T1000 (cell line): ENCODE data around the gene EGR2.

Experiments used
- DNase-seq: peaks from one replicate; lab custom pipeline; 2025; ENCODE audit warnings: mixed read lengths; lab: John Stamatoyannopoulos, UW

Gene EGR2

DNA sequence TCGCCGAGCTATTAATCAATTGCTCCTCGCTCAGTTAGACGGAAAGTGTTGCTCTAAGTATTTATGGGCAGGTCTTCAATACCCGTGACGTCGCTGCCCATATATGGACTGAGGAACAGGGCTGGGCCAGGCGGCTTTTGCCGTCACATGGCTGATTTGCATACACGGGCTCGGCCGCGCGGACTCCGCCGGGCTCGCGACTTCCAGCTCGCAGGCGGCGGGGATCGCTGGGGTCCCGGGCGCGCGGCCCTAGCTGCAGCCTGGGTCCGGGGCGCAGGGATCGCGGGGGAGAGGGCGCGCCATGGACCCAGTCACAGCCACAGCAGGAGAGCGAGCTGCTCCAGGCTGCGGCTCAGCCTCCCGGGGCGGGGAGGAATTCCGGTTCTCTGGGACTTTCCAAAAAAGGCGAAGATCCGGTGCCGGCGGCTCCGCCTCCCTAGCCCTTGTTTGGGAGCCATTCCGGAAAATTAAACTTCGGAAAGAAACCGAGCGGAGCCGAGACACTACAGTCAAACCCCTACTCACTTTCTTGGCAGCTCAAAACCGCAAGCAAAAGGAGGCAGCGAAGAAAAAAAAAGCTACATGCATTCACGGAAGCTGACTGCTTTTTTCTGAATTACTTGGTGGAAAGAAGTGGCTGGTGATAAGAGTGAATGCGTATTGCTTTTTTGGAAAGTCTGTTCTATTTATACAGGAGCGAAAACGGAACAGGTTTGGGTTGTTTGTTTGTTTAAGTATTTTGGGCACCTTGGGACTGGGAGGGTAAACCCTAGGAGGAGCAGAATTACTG is at the start of gene EGR2:
EGR2 (minus strand) TSS at position 36 of the 790 bp plus-strand sequence. CDS start 337 bp downstream, outside the sequence.
- peak; percentile 92 for DNase-seq

DNA sequence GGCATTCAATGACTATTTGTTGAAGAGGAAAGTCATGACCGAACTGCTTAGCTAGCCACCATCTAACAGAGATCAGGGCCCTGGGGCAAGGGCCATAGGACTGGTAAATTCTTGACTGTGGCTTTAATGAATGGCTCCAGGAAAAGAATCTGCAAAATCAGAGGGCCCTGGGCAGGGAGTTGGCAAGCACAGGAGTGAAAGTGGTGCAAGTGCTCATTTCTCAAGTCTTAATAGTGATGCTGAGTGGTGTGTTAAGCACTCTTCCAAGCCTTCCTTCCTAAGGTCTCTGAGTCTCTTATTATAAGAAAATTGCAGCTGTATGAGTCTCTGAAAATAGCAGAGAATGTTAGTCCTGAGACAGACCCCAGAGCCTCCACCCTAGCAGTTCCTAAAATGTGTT is 46.3 kb upstream of the EGR2 start:
- no peak for DNase-seq

DNA sequence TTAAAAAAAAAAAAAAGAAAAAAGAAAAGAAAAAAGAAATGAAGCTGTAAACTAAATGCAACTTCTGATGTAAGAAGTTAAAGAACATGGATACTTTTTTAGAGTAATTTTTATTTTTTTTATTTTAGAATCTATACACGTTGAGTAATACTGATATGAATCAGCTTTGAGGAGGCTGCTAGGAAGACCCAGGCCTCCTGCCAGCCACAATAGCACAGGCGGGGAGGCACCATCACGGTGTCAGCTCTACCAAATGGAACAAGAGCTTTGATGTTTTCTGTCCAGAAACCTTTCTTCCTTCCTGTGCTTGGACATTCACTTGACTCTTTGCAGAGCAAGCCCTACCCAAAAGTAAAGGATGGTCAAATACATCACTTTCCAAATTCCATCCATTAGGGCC is 45.3 kb upstream of the EGR2 start:
- DNase-seq, result no peak

DNA sequence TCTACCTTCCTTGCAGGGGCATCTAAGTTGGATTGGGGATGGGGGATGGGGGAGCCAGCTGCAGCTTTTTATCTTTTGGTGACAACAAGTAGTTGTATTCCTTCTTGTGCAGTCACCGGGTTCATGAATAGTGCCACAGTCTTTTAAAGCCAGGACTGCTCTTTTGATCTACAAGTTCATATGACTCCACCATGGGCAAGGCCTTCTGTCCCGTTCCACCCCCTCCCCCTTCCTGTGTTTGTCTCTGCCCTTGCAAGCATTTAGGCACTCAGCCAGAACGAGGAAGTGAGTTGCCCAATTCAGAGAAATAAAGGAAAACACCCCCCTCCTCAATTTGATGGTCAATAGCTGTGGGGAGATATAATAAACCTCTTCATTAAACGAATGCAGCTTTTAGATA is 44.8 kb upstream of the EGR2 start:
- DNase-seq, result no peak

DNA sequence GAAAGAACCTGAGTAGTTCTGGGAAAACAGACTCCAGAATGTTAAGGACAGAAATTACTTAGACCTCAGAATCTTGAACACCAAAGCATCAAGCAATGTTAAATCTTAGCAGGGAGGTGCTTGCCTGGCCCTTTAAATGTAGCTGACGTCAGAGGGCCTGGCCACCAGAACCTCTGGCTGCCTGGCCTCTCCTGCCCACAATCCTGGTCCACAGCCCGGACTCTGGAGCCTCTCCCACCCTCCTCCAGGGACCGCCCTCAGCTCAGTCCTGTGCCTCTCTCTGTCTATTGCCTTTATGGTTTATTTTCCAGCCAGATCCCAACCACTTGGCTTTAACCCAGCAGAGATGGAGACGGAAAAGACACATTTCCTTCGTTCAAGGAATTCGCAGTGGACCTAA is 42.2 kb upstream of the EGR2 start:
- no peak for DNase-seq

DNA sequence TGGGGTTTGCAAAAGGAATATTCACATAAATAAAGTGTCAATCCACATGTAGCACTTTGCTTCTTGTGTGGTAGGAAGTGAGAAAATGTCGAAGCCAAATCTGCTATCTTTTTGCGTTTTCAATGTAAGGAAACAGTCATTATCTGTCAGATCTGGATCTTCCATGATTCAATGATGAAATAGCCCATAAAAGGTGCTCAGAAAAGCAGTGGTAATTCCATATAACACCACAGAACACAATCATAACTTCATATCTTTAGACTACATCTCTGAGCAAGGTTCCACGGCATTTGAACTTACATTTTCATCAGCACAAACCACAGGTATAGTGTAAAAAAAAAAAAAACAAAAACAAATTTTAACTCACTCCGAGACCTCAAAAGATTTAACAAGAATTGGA is 39.9 kb upstream of the EGR2 start:
- DNase-seq, result no peak

DNA sequence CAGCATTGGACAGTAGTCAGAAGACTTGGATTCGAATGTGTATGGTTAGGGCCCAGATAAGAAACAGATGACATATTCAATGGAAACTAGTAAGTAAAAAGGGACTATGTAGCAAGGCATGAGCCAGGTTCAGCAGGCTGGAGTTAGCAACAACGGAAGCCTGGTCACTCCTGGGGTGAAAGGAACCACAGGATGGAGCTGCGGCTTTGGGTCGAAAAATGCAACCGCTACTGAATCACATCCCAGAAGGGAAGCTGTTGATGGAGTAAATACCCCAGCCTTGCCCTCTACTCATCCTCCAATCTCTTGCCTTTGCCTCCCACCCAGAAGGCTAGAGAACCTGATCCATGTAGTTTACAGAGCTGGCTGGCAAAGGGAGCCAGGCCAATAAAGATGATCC is 37.5 kb upstream of the EGR2 start:
- no peak for DNase-seq

DNA sequence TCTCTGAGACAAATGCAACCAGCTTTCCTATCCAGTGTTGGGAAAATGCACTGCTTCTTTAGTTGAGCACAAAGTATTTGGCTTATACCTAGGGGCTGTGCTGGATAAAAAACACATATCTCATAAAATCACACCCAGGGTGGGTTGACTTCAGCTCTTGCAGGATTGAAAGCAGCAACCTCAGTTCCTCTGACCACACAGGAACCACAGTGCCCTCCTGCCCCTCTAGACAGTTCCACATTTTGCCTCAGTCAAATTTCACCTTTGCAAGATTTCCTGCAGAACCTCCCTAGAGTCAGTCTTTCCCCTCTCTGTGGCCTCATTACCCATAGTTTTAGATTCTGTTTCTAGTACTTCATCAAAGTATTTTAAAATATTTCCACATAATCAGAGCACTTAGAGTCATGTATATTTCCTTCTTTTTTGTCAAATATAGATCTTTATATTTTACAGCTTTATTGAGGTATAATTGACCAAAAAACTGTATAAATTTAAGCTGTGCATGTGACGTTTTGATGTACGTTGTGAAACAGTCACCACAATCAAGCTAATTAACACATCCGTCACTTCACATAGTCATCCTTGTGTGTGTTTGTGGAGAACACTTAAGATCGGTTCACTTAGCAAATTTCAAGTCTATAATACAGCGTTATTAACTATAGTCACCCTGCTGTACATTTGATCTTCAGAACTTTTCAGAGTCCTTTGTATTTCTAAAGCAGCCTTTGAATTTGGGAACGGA is 37.0 kb upstream of the EGR2 start:
- no peak for DNase-seq

DNA sequence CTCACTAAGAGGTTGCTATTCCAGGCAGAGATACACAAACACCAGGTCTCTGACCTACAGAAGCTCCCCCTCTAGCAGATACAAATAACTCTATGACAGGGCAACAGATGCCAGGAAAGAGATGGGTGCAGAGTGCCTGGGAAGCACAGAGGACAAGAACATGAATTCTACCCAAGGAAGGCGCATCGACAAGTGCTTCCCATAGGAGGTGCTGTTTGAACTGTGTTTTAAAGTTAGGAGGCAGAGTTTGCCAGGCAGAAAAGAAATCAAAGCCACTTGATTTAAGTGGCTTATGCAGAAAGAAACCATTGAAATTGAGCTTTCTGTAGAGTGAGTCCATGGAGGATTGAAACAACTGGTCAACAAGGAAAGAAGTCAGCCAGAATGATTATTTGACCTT is 35.3 kb upstream of the EGR2 start:
- DNase-seq, result no peak

DNA sequence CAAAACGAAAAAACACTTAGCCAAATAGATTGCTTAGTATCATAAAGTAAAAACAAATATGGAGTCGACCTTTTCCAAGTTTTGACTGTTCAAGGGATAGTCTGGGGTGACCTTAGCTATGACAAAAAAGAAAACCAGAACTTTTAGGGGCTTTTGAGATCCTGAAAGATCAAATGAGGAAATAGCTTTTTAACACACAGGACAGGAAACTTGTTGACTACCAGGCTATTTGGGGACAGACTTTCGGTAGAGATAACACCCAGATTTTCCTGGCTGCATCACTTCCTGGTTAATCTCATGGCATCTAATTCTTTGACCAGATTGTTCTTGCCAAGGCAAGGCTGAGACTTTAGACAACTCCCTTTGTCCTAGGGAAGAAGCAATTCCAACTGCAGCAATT is 34.5 kb upstream of the EGR2 start:
- DNase-seq, result no peak

DNA sequence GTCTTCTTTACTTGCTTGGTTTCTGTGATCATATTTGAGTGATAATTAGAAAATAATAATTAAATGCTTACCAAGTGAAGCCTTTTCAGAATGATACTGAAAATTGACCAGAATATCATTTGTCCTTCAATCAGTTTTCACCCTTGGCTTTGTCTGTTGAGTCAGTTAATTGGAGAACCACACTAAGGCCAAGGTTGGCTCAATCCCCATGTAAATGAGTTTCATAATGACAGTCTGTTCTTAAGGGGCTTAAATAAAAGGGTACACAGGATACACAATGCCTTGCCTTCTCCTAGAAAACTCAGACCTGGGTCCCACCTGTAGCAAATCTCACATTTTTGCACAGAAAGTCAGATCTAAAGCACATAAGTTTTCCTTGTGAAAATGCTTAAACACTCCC is 31.3 kb upstream of the EGR2 start:
- DNase-seq, result no peak

DNA sequence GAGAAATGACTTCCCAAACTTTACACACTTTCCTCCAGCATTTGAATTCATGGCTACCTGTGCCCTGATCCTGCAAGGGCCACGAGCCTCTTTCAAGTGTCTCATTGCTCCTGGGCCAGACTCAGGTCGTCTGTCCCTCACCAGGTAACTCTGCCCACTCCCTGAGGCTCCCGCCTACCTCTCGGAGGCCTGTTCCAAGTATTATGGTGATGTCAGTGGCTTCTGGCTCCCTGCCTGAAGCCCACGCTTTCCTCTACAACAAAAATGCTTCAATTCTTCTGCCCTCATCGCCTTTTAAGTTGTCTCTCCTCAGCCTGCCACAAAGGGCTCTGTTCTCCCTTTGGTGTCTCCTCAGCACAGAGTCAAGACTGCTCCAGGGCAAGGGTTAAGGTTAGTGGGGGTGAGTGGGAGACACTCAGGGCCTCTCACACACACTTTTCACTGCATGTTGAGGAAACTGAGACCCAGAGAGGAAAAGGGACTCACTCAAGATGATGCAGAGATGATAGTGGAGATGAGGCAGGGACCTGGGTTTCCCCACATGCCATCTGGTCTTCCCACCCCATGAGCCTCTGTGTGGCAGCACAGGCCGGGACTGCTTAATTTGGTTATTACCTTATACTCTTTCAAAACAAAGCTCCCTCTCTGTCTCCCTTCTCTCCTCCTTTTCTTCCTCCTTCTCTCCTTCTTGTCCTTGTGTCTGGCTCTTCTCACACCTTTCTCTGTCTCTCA is 28.3 kb upstream of the EGR2 start:
- DNase-seq, result no peak

DNA sequence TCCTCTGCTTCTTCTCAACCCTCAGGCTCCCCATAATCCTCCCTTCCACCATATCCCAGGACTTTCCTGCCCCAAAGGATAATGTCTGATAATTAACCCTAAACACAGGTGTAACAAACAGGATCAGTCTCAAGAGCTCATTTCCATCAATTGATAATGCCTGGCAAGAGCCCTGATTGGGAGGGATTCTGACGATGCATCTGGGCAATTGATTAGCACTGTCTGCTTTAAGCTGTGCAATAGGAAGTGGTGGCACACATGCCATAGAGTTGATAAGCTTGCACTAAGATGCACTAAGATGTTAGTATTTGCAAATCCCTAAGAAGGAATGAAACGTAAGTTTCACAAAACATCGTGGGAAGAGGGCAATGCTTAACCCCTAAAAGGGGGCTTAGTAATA is 27.4 kb upstream of the EGR2 start:
- DNase-seq, result no peak

DNA sequence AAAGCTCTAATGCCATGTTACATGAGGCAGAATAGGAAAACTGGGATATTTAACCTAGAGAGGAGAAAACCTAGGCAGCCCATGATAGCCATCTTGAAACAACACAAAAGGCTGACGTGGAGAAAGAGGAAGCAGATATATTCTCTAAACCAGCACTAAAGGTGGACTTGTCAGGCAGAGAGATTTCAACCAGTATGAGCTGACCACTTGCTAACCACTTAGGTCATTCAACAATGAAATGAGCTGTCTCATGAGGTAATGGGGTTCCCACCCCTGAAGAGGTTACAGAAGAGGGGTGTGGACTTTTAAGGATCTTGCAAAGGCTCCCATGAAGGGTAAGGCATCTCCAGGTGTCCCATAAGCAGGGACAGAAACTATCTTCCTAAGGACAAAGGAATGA is 26.8 kb upstream of the EGR2 start:
- DNase-seq, result no peak

DNA sequence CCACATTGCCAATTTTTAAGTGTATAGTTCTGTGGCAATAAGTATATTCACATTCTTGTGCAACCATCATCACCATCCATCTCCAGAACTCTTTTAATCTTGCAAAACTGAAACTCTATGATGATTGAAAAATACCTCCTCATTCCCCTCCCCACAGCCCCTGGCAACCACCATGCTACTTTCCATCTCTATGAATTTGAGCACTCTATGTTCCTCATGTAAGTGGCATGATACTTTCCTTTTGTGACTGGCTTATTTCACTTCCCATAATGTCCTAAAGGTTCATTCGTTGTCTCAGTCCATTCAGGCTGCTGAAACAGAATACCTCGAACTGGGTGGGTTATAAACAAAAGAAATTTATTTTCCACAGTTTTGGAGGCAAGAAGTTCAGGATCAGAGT is 23.4 kb upstream of the EGR2 start:
- no peak for DNase-seq

DNA sequence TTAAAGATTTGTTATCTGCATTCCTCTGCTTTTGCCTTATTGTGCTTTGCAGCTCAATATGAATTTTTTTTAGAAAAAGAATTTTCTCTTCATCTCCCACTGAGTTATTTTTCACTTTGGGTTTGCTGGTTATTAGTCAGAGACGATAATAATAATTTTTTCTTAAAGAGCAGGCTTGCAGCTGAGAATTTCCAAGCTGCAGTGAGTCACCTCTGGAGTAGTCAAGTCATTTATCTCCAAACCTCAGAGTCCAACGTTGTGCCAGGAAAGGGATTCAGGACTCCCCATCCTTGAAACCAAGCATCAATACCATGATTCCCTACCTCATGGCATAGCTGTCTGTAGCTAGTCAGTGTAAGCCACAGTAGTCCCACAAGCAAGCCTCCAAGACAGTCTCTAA is 15.2 kb upstream of the EGR2 start:
- DNase-seq, result no peak

DNA sequence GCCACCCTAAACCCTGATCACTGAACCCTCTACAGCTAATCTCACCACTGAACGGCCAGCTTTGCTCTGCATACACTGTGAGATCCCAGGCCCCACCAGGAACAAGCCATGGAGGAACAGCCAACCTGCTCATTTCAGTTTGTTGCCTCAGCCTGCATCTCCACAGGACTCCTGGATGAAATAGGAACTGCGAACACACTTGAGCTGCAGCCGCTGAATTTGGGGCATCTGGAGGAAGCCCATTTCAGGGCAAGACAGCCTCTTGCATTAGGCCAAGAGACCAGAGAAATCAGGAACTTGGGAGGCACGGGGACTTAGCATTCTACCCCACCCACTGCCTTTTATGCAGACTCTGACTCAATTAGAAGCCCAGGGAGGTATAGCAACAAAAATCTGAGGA is 14.5 kb upstream of the EGR2 start:
- no peak for DNase-seq

DNA sequence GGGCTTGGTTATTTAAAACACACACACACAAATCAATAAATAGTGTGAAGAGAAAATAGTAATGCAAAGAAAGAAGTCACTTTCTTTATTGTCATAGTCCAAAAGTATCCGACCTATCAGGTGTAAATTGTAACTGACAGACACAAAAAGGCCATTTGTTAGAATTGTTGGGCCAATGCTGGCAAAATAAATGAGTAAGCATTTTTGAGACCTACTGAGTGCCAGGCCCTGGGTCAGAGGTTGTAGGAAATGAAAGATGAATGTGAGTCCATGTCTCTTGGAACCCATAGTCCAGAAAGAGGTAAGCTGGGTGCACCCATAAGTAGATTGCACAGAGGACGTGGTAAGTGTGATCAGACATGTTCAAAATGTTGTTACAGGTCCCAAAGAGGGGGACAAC is 13.5 kb upstream of the EGR2 start:
- no peak for DNase-seq

DNA sequence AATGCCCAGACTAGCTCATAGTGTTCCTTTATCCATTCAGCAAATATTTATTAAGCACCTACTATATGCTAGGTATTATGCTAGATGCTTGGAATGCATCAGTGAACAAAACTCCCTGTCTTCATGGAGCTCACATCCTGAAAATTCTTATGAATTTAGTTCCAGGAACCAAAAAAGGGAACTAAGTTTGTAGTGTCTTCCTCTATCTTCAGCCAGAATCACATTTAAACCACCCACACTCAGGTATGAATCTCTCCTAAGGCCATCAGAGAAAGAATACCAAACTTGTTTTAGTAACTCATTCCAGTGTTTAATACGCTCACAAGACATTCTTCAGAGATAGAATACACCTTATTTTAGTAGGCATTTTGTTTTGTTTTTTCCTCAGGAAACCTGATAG is 10.1 kb upstream of the EGR2 start:
- DNase-seq, result no peak

DNA sequence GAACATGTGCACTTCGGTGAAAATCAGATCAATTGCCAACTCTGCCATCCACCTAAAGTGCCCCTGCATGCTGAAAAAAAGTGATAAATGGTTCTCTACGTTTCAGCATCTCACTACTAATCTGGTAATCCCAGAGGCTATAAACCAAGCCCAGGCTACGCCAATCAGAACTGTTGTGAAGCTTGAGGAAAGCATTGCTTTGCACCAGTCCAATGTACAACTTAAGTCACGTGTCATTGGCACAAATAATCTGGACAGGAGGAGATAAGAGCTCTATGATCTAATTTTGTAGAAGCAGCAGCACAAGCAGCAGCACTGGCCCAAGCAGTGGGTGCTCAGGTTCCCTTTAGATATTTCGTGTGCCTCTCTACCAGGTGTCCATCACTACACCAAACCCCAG is 4.4 kb upstream of the EGR2 start:
- DNase-seq, result no peak

DNA sequence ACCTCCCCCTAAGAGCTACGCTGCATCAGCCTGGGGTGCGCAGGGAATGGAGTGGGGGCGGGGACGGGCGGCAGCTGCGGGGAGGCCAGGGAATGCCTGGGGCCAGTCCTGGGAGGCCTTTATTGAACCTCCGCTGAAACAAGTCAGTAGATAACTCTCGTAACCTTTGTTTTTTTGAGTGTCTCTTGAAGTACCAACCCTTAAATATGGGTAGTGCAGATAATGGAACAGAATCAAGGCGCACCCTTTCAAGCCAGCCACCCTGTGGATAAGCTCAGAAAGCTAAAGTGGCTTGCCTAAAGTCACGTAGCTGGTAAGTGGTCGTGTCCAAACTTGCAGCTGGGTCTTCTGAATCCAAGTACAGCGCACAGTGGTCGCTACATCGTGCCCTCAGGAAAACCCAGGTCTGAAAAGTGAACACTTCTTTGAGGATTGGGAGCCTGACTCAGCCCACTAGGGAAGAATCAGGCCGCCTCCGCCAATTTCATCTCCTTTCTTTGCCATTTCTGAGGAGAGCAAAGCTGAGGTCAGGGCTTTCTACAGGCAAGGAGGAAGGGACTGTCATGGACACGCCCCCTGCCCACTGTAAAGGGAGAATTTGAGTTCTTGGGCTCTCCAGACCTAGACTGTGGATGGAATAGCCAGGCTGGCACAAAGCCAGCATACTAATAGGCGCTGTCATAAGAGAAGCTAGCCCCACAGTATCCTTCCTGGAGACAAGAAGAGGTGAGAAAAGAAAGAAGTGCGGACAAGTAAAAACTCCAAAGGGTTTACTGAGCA is 3.2 kb upstream of the EGR2 start:
- DNase-seq, result no peak

DNA sequence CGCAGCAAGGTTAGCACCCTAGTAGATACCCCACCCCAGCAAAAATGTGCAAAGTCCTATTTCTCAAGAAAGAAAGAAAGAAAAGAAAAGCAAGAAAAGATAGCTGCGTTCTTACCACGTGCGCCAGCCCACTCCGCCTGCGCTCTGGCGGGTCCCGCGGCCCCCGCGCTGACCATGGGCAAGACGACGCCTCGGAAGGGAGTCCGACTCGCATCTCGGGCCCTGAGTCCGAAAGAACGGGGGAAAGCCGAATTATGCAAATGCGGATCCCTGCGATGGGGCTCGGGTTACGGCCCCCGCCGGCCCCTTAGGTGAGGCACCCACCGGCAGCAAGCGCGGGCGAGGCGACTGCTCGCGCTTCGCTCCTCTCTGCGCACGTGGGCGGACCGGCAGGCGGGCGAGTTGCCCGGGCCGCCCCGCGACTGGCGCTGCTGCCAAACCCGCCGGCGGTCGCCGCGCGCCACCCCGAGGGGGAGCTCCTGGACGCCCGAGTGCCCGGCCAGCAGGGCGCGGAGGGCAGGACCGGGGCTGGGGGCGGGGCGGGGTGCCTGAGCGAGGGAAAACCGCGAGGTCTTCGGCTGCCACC is 2.4 kb upstream of the EGR2 start:
- no peak for DNase-seq
